IMR-90 (cell line): Measurements from ENCODE around the gene NR1D2.

Experiments used
- CTCF ChIP-seq: conservative IDR thresholded peaks from 2 replicates; pipeline ENCODE4 v1.5.1; 2012; ENCODE audit warnings: mild to moderate bottlenecking, low read depth, low read length, improper control_type of control experiment
- POLR2A ChIP-seq: IDR thresholded peaks from 2 replicates; pipeline ENCODE4 v1.6.1; 2012; ENCODE audit warnings: mild to moderate bottlenecking, low read depth, low read length

DNA sequence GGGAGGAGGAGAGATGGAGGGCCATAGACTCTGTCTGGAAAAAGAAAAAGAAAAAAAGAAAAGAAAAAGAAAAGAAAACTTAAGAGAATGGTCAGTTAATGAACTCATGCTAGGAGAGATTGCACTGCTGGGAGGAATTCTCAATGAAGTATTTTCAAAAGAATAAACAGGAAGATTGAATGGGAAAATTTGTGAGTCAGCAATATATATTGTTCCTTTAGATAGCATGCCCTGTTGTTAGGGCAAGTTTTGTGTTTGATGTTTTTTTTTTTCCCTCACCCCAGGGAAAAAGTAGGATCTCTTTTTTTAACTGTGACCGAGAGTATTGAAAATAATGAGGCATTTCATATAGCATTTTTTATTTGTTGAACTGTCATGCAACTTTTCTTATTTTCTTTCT is 7.8 kb upstream of the NR1D2 start:
- TF ChIP-seq CTCF, result no peak
- TF ChIP-seq POLR2A, result no peak
